Endodermal cell (in vitro differentiated cells): ENCODE data around the gene METTL8. TPM values are rescaled to one million over a fixed set of nuclear protein-coding genes. Genes with fewer than 3 reads are reported as not detected.

Experiments
- DNase-seq: peaks from one replicate; pipeline ENCODE4 v3.0.0-alpha.2; 2017
- H3K27ac ChIP-seq: 2 replicates; pipeline ENCODE4 v1.5.1; 2013; ENCODE audit warnings: mild to moderate bottlenecking, low read depth, low read length, moderate library complexity
- H3K27me3 ChIP-seq: 2 replicates; pipeline ENCODE4 v1.6.1; 2013; ENCODE audit warnings: mild to moderate bottlenecking, low read length, moderate library complexity; ENCODE audit not compliant: insufficient read depth, control insufficient read depth, poor library complexity, severe bottlenecking
- H3K36me3 ChIP-seq: 2 replicates; pipeline ENCODE4 v1.7.0; 2013; ENCODE audit warnings: mild to moderate bottlenecking, low read length, moderate library complexity; ENCODE audit not compliant: control insufficient read depth, insufficient read depth
- H3K4me1 ChIP-seq: one replicate; pipeline ENCODE4 v1.7.0; 2013; ENCODE audit warnings: low read length; ENCODE audit not compliant: control insufficient read depth, insufficient read depth
- H3K4me3 ChIP-seq: 2 replicates; pipeline ENCODE4 v1.5.1; 2013; ENCODE audit warnings: mild to moderate bottlenecking, low read length, moderate library complexity
- H3K9ac ChIP-seq: 2 replicates; pipeline ENCODE4 v1.6.1; 2013; ENCODE audit warnings: mild to moderate bottlenecking, low read length, moderate library complexity; ENCODE audit not compliant: poor library complexity, severe bottlenecking; ENCODE audit errors: extremely low read depth
- H3K9me3 ChIP-seq: 2 replicates; pipeline ENCODE4 v1.6.1; 2013; ENCODE audit warnings: mild to moderate bottlenecking, low read length, moderate library complexity; ENCODE audit not compliant: control insufficient read depth
- H3K27ac Mint-ChIP-seq: 2 replicates; pipeline ENCODE4 v1.8.0; 2020; ENCODE audit warnings: mixed read lengths
- H3K27me3 Mint-ChIP-seq: 2 replicates; pipeline ENCODE4 v1.8.0; 2021; ENCODE audit warnings: mild to moderate bottlenecking, mixed read lengths; ENCODE audit not compliant: insufficient read depth
- H3K36me3 Mint-ChIP-seq: 2 replicates; pipeline ENCODE4 v1.8.0; 2020; ENCODE audit warnings: low read depth, mixed read lengths
- H3K4me1 Mint-ChIP-seq: 2 replicates; pipeline ENCODE4 v1.8.0; 2020; ENCODE audit warnings: mixed read lengths
- H3K4me3 Mint-ChIP-seq: 2 replicates; pipeline ENCODE4 v1.8.0; 2020; ENCODE audit warnings: mild to moderate bottlenecking, moderate library complexity, mixed read lengths
- H3K9me3 Mint-ChIP-seq: 2 replicates; pipeline ENCODE4 v1.8.0; 2020; ENCODE audit warnings: mild to moderate bottlenecking, mixed read lengths
- WGBS, 2 experiments: methylation state at CpG; one replicate each; pipeline versions ENCODE4 v1.1.5 to v1.1.7; 2013; ENCODE audit warnings: missing lambda C conversion rate in 2 of 2, mixed read lengths in 1 of 2; ENCODE audit not compliant: insufficient coverage in 1 of 2, insufficient read length in 1 of 2; 5-methylcytosine and 5-hydroxymethylcytosine counted together
- total RNA-seq, 2 donors: library from RNA; stranded (reverse); fragmentation: NEBNext Ultra II Directional in 1 of 2; extraction: Animal tissue kit (Norgen Biotek cat#: 25700) in 1 of 2; gene quantifications; 2 replicates in 1 of 2; 3 replicates in 1 of 2; pipeline ENCODE4 v1.2.1, GENCODE V29; 2021
- TF ChIP-seq, protein P1 (sequence below): fragments of 200-600 bp; sonication (generic); conservative IDR thresholded peaks from 2 replicates; pipeline ENCODE4 v1.5.0; 2021; ENCODE audit warnings: antibody characterized with exemption, mild to moderate bottlenecking

METTL8 gene
- total RNA-seq, 2 donors from 2014 or later, result 20.3 to 33.6 TPM

- TF ChIP-seq, protein P1, sequence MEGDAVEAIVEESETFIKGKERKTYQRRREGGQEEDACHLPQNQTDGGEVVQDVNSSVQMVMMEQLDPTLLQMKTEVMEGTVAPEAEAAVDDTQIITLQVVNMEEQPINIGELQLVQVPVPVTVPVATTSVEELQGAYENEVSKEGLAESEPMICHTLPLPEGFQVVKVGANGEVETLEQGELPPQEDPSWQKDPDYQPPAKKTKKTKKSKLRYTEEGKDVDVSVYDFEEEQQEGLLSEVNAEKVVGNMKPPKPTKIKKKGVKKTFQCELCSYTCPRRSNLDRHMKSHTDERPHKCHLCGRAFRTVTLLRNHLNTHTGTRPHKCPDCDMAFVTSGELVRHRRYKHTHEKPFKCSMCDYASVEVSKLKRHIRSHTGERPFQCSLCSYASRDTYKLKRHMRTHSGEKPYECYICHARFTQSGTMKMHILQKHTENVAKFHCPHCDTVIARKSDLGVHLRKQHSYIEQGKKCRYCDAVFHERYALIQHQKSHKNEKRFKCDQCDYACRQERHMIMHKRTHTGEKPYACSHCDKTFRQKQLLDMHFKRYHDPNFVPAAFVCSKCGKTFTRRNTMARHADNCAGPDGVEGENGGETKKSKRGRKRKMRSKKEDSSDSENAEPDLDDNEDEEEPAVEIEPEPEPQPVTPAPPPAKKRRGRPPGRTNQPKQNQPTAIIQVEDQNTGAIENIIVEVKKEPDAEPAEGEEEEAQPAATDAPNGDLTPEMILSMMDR, result no peak
- Histone ChIP-seq H3K9me3 (peaks cover 16% of the 10 kb centered on the region), H3K4me1 (no peaks in the 10 kb centered on the region), H3K27ac (no peak overlapping the region), H3K36me3 (no peaks in the 10 kb centered on the region), H3K9ac (no peak overlapping the region), H3K4me3 (no peak overlapping the region), H3K27me3 (no peaks in the 10 kb centered on the region)
- peaks cover 9% of the 10 kb centered on the region for H3K9me3 Mint-ChIP-seq
- 96 to 100% methylated on average over 1 to 3 of the region's 4 CpGs for WGBS, 2 experiments
- no peaks in the 10 kb centered on the region for H3K27me3 Mint-ChIP-seq
- no peak overlapping the region for H3K4me3 Mint-ChIP-seq
- H3K36me3 Mint-ChIP-seq, result peaks cover 18% of the 10 kb centered on the region
- H3K27ac Mint-ChIP-seq, result no peak overlapping the region
- H3K4me1 Mint-ChIP-seq, result peaks cover 5% of the 10 kb centered on the region
- DNase-seq, result no peak
Observed at GRCh38 chr2:171402906-171403580, 30.7 kb downstream of the METTL8 start.

DNA sequence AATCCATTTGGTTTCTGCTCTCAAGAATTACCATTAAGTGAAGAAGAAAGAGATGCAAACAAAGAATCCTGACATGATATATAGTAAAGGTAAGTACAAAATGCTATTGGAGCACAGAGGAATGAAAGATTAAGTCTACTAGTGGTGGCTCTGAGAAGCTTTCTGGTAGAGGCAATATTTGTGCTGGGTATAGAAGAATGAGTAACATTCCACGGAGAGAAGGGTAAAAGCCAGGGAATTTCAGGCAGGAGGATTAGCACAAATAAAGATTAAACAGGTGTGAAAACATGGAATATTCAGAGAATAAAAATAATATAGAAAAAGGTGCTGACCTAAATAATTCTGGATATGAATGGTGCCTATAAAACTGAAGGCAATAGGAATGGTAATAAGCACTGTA is 31.8 kb downstream of the METTL8 start:
- no peaks in the 10 kb centered on the region for H3K27me3 Mint-ChIP-seq
- peaks cover 21% of the 10 kb centered on the region for H3K9me3 ChIP-seq
- no peaks in the 10 kb centered on the region for H3K36me3 ChIP-seq
- no peaks in the 10 kb centered on the region for H3K4me1 ChIP-seq
- peaks cover 5% of the 10 kb centered on the region for H3K4me1 Mint-ChIP-seq
- H3K9ac ChIP-seq, result no peak overlapping the region
- no peak overlapping the region for H3K27ac Mint-ChIP-seq
- H3K9me3 Mint-ChIP-seq, result peaks cover 15% of the 10 kb centered on the region
- no peak overlapping the region for H3K4me3 Mint-ChIP-seq
- 93 to 100% methylated on average over 1 of the region's 1 CpG for WGBS, 2 experiments
- TF ChIP-seq, protein P1, result no peak
- peak overlapping the region; percentile 6 for H3K4me3 ChIP-seq
- DNase-seq, result no peak
- no peak overlapping the region for H3K27ac ChIP-seq
- no peaks in the 10 kb centered on the region for H3K27me3 ChIP-seq
- peaks cover 21% of the 10 kb centered on the region for H3K36me3 Mint-ChIP-seq

DNA sequence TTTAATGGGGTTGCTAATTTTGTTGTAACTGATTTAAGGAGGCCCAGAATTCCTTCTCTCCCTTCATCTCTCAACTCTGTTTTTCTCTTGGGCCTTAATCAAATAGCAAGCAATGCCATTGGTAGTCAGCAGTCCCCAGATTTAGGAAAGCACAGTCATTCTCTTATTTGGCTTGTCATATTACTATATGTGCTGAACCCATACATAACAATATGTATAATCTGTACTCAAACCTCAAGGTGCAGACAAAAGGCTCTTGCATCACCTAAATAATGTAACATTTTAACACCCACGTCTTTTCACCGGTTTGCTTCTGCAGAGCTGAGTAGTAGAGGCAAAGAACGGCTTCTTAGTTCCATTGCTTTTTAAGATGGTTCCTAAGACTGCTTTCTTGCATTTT is 33.4 kb downstream of the METTL8 start:
- no peak overlapping the region for H3K9ac ChIP-seq
- H3K9me3 ChIP-seq, result peaks cover 21% of the 10 kb centered on the region
- H3K27me3 ChIP-seq, result no peaks in the 10 kb centered on the region
- Mint-ChIP-seq H3K27me3 (no peaks in the 10 kb centered on the region), H3K4me3 (no peak overlapping the region), H3K9me3 (peaks cover 15% of the 10 kb centered on the region), H3K27ac (no peak overlapping the region), H3K4me1 (peaks cover 5% of the 10 kb centered on the region), H3K36me3 (peaks cover 19% of the 10 kb centered on the region)
- no peak overlapping the region for H3K27ac ChIP-seq
- no peak for DNase-seq
- 86 to 100% methylated on average over 2 to 3 of the region's 3 CpGs for WGBS, 2 experiments
- no peak overlapping the region for H3K4me3 ChIP-seq
- H3K36me3 ChIP-seq, result no peaks in the 10 kb centered on the region
- no peaks in the 10 kb centered on the region for H3K4me1 ChIP-seq
- TF ChIP-seq, protein P1, result no peak
